IMR-90 (cell line): ENCODE results near the gene SLC1A5.

Experiments used
- BHLHE40 ChIP-seq: fragments of 150-350 bp; IDR thresholded peaks from 2 replicates; pipeline ENCODE4 v1.6.1; 2016; ENCODE audit warnings: mild to moderate bottlenecking, low read depth, low read length
- CEBPB ChIP-seq: IDR thresholded peaks from 2 replicates; pipeline ENCODE4 v1.6.1; 2012; ENCODE audit warnings: low read depth, low read length, improper control_type of control experiment
- CHD1 ChIP-seq: IDR thresholded peaks from 2 replicates; pipeline ENCODE4 v1.6.1; 2012; ENCODE audit warnings: low read depth, low read length, improper control_type of control experiment
- MAZ ChIP-seq: IDR thresholded peaks from 2 replicates; pipeline ENCODE4 v1.6.1; 2012; ENCODE audit warnings: low read depth, mild to moderate bottlenecking, low read length, improper control_type of control experiment, moderate library complexity, borderline replicate concordance
- MXI1 ChIP-seq: IDR thresholded peaks from 2 replicates; pipeline ENCODE4 v1.6.1; 2012; ENCODE audit warnings: low read depth, mild to moderate bottlenecking, low read length, moderate library complexity, borderline replicate concordance
- NFE2L2 ChIP-seq: fragments of 150-350 bp; IDR thresholded peaks from 2 replicates; pipeline ENCODE4 v1.6.1; 2016; ENCODE audit warnings: low read depth, mild to moderate bottlenecking, low read length
- POLR2A ChIP-seq: IDR thresholded peaks from 2 replicates; pipeline ENCODE4 v1.6.1; 2012; ENCODE audit warnings: mild to moderate bottlenecking, low read depth, low read length
- RAD21 ChIP-seq: IDR thresholded peaks from 2 replicates; pipeline ENCODE4 v1.6.1; 2012; ENCODE audit warnings: low read length, improper control_type of control experiment
- RCOR1 ChIP-seq: IDR thresholded peaks from 2 replicates; pipeline ENCODE4 v1.6.1; 2012; ENCODE audit warnings: mild to moderate bottlenecking, low read length, improper control_type of control experiment; ENCODE audit not compliant: insufficient replicate concordance
- RFX5 ChIP-seq: IDR thresholded peaks from 2 replicates; pipeline ENCODE4 v1.8.0; 2012; ENCODE audit warnings: low read depth, mild to moderate bottlenecking, low read length, moderate library complexity
- SMC3 ChIP-seq: fragments of 150-350 bp; IDR thresholded peaks from 2 replicates; pipeline ENCODE4 v1.6.1; 2016; ENCODE audit warnings: low read depth, mild to moderate bottlenecking, antibody characterized with exemption, low read length, moderate library complexity
- USF2 ChIP-seq: fragments of 150-350 bp; IDR thresholded peaks from 2 replicates; pipeline ENCODE4 v1.6.1; 2017; ENCODE audit warnings: mild to moderate bottlenecking, antibody characterized with exemption, low read length, low read depth
- TF ChIP-seq, protein P1 (sequence below): conservative IDR thresholded peaks from 2 replicates; pipeline ENCODE4 v1.5.1; 2012; ENCODE audit warnings: mild to moderate bottlenecking, low read depth, low read length, improper control_type of control experiment
- TF ChIP-seq, protein P2 (sequence below): fragments of 150-350 bp; IDR thresholded peaks from 2 replicates; pipeline ENCODE4 v1.6.1; 2016; ENCODE audit warnings: low read depth, mild to moderate bottlenecking, low read length, moderate library complexity, borderline replicate concordance

GRCh38 chr19:46728693-46729339 is 59.6 kb downstream of the SLC1A5 start:
- TF ChIP-seq POLR2A, result no peak
- TF ChIP-seq, protein P1, sequence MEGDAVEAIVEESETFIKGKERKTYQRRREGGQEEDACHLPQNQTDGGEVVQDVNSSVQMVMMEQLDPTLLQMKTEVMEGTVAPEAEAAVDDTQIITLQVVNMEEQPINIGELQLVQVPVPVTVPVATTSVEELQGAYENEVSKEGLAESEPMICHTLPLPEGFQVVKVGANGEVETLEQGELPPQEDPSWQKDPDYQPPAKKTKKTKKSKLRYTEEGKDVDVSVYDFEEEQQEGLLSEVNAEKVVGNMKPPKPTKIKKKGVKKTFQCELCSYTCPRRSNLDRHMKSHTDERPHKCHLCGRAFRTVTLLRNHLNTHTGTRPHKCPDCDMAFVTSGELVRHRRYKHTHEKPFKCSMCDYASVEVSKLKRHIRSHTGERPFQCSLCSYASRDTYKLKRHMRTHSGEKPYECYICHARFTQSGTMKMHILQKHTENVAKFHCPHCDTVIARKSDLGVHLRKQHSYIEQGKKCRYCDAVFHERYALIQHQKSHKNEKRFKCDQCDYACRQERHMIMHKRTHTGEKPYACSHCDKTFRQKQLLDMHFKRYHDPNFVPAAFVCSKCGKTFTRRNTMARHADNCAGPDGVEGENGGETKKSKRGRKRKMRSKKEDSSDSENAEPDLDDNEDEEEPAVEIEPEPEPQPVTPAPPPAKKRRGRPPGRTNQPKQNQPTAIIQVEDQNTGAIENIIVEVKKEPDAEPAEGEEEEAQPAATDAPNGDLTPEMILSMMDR, result peak; percentile 85
- TF ChIP-seq RFX5, result no peak
- TF ChIP-seq CHD1, result no peak
- no peak for TF ChIP-seq USF2
- TF ChIP-seq RAD21, result peak; percentile 79
- no peak for TF ChIP-seq RCOR1
- TF ChIP-seq CEBPB, result no peak
- no peak for TF ChIP-seq BHLHE40
- TF ChIP-seq NFE2L2, result no peak
- no peak for TF ChIP-seq MXI1
- peak; percentile 59 for TF ChIP-seq SMC3
- TF ChIP-seq MAZ, result peak; percentile 61
- TF ChIP-seq, protein P2, sequence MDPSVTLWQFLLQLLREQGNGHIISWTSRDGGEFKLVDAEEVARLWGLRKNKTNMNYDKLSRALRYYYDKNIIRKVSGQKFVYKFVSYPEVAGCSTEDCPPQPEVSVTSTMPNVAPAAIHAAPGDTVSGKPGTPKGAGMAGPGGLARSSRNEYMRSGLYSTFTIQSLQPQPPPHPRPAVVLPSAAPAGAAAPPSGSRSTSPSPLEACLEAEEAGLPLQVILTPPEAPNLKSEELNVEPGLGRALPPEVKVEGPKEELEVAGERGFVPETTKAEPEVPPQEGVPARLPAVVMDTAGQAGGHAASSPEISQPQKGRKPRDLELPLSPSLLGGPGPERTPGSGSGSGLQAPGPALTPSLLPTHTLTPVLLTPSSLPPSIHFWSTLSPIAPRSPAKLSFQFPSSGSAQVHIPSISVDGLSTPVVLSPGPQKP, result no peak
